D721Med (cell line): ENCODE results near the gene CD180.

Experiments used
- DNase-seq: peaks from one replicate; pipeline ENCODE4 v3.0.0; 2011; ENCODE audit warnings: low spot score; ENCODE audit not compliant: insufficient read length
- FAIRE-seq: peaks from 2 replicates; lab custom pipeline; 2011; peaks lifted over from hg19 to GRCh38; lab: Jason Lieb, UNC
- TF ChIP-seq, protein P1 (sequence below): IDR thresholded peaks from 2 replicates; pipeline ENCODE4 v1.5.1; 2012; ENCODE audit warnings: mild to moderate bottlenecking, control low read depth; ENCODE audit not compliant: insufficient read depth; ENCODE audit errors: missing control alignments

CD180 gene

DNA sequence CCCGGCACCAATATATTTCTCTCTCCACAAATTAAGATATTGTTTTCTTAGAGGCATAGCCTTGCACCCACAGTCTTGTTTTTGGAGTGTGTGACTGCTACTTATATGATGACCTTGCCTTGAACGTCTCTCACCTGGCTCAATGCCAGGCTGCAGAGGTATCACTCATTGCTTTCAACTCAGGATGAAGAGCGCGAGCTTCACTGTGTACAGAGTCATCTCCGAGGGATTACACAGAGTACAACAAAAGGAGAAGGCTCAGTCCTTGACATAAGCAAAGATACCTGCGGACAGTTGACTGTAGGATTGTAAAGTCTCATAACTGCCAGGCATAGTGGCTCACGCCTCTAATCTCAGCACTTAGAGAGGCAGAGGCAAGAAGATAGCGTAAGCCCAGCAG is 53.8 kb downstream of the CD180 start:
- FAIRE-seq (no peak), DNase-seq (no peak)
- TF ChIP-seq, protein P1, sequence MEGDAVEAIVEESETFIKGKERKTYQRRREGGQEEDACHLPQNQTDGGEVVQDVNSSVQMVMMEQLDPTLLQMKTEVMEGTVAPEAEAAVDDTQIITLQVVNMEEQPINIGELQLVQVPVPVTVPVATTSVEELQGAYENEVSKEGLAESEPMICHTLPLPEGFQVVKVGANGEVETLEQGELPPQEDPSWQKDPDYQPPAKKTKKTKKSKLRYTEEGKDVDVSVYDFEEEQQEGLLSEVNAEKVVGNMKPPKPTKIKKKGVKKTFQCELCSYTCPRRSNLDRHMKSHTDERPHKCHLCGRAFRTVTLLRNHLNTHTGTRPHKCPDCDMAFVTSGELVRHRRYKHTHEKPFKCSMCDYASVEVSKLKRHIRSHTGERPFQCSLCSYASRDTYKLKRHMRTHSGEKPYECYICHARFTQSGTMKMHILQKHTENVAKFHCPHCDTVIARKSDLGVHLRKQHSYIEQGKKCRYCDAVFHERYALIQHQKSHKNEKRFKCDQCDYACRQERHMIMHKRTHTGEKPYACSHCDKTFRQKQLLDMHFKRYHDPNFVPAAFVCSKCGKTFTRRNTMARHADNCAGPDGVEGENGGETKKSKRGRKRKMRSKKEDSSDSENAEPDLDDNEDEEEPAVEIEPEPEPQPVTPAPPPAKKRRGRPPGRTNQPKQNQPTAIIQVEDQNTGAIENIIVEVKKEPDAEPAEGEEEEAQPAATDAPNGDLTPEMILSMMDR: no peak

DNA sequence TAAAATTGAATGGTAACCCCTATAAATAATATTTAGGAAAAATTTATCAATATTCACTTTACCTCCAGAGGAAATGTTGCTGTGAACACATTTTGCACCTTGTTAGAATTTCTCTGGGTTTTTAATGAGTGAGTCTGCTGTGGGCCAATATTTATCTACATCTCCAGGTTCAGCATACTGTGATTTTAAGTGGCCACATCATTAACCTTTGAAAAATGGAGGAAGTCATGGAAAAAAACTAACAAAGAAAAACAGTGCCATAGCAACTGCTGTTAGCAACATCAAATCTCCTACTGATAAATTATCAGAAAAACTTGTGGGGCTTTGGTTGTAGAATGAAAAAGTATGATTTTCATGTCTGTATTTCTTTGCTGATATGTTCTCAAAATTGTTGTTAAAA is 55.0 kb downstream of the CD180 start:
- DNase-seq: no peak

DNA sequence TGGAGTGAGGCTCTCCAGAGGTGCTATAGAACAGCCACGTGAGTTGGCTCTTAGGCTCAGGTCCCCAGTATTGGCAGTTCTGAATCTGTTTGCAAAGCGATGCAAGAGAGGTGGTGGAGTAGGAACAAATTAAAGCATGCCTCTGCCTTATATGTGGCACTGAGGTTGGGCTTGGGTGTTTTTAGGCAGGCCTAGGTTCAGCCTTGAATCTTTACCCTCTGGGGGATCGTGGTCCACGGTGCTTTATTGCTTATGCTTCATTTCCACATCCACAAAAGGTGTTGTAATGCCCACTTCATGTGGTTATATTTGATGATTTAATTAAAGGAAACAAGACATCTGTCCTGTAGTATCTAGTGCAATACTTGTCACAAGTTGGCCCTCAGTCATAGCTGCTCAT is 56.2 kb downstream of the CD180 start:
- DNase-seq: no peak

More for the DNA sequence above, 55.0 kb downstream of the CD180 start:
- FAIRE-seq: no peak
- TF ChIP-seq, protein P1: no peak

DNA sequence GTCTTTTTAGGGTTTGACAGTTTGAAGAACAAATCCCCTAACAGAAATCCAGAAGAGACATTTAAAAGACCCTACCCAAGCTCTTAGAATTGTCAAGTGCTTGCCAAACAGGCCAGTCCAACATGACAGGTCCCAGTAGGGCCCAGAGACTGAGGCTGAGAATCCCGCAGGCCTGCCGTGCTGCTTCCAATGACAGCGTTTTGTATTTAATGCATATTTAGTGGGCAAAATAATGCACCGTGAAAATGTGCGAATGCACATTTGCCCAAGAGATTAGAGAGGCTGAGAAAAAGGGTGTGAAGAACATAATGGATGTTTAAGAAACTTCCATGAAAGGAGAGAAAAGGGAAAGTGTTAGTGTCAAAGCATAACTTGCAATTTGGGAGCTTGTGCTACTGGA is 57.6 kb downstream of the CD180 start:
- TF ChIP-seq, protein P1: no peak
- DNase-seq (no peak), FAIRE-seq (no peak)

More for the DNA sequence above, 56.2 kb downstream of the CD180 start:
- TF ChIP-seq, protein P1: no peak
- no peak for FAIRE-seq

DNA sequence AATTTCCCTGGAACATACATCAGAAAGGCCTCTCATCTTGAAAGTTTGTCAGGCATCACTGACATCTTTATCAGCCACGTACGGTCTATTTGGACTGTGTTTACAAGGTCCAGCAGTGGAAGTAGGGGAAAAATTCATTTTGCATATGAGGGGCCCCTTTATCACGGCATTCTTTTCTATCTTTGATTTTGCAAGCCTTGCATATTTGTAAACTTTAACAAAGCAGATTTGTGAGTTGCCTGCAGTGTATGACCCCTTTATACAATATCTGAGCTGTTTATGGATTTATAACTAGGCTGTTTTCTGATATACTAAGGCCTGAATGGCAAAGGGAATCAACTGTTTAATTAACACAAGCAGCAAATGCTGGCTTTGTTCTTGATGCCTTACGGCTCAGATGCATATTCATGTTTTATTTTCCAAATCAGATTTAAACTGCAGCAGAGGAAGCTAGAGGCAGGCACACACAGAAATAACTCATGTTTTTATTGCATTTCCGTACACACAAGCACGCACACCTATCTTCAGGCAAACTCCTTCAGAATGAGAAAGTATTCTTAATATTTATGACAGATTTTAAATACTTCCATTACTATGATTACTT is 61.1 kb downstream of the CD180 start:
- FAIRE-seq (no peak), DNase-seq (no peak)
- TF ChIP-seq, protein P1: no peak

DNA sequence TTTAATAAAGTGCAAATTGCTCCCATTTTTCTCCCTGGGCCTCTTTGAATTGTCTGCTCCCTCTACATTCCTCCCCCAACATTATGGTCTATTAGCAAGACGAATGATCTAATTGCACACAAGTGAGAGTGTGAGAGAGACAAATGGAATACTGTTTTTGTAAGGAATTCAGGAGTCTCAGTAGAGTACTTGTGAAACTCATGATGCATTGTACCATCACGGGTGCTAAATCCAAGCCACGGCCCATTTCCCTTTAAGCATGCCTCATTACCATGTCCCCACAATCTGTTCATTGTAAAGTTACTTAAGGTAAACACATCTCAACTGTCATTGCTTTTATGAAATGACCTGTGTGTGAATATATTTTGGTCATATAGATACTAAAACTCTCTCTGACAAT is 62.8 kb downstream of the CD180 start:
- no peak for FAIRE-seq
- no peak for DNase-seq
- TF ChIP-seq, protein P1: no peak

DNA sequence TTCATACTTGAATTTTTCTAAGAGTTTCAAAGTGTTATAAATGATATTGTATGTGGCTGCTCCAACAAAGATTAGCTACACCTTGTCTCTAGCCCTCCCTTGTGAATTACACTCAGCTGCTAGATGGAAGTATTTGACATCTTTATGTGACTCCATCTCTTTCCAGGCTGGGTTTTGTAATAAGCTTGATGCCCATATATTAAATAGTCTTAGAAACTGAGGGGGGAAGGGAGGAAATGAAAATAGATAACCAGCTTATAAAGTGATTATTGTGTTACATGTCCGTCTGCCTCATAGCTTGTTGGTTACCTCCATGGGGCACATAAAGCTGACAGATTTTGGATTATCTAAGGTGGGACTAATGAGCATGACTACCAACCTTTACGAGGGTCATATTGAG is 63.4 kb downstream of the CD180 start:
- TF ChIP-seq, protein P1: no peak
- DNase-seq: no peak
- no peak for FAIRE-seq
